C4-2B (cell line): ENCODE results near the gene SMURF1.

Source experiments
- ZFX ChIP-seq: fragments of 450-650 bp; IDR thresholded peaks from 2 replicates; pipeline ENCODE4 v1.6.1; 2017
- TF ChIP-seq, protein P1 (sequence below): fragments of 450-650 bp; conservative IDR thresholded peaks from 2 replicates; pipeline ENCODE4 v1.5.1; 2017; ENCODE audit warnings: mild to moderate bottlenecking

- TF ChIP-seq, protein P1, sequence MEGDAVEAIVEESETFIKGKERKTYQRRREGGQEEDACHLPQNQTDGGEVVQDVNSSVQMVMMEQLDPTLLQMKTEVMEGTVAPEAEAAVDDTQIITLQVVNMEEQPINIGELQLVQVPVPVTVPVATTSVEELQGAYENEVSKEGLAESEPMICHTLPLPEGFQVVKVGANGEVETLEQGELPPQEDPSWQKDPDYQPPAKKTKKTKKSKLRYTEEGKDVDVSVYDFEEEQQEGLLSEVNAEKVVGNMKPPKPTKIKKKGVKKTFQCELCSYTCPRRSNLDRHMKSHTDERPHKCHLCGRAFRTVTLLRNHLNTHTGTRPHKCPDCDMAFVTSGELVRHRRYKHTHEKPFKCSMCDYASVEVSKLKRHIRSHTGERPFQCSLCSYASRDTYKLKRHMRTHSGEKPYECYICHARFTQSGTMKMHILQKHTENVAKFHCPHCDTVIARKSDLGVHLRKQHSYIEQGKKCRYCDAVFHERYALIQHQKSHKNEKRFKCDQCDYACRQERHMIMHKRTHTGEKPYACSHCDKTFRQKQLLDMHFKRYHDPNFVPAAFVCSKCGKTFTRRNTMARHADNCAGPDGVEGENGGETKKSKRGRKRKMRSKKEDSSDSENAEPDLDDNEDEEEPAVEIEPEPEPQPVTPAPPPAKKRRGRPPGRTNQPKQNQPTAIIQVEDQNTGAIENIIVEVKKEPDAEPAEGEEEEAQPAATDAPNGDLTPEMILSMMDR, result no peak
- no peak for TF ChIP-seq ZFX
These were observed 19.0 kb downstream of the SMURF1 start for GRCh38 chr7:99124751-99125504.
